ENCODE data around the gene AGBL3.

Gene AGBL3

DNA sequence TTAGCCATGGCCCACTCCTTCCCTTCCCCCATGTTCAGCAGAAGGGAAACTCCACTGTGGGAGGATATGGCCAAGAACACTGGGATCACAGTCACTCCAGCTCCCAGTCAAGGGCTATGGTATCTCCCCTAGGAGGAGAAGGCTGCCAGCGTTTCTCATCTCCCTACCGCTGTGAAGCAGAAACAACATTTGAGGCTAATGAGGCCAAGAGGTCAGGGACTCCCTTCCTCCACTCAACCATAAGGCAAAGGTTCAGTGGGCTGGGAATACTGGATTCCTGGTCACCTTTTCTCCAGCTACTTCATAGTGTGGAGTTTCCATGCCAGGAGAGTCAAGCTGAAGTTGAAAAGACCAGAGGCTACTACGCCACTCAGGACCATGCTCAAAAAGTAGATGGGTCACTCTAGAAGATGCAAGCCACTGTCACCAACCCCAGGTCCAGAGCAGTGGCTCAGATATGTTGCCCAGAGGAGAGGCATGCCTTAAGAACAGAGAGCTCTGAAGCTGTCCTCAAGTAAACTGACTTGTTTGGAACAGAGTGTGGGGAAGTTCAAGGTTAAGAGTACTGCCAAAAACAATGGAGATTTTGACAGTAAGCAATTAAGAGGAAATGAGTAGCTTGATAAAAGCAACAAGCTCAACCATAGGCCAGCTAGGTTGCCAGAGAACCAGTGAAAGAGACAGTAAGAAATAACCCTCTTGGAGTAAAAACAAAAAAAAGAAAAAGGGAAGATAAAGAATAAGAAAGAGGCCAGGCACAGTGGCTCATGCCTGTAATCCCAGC is 157.8 kb downstream of the AGBL3 start:
- no peak for DNase-seq (ENCODE audit: low read depth in 1 of 2, low spot score in 1 of 2)

DNA sequence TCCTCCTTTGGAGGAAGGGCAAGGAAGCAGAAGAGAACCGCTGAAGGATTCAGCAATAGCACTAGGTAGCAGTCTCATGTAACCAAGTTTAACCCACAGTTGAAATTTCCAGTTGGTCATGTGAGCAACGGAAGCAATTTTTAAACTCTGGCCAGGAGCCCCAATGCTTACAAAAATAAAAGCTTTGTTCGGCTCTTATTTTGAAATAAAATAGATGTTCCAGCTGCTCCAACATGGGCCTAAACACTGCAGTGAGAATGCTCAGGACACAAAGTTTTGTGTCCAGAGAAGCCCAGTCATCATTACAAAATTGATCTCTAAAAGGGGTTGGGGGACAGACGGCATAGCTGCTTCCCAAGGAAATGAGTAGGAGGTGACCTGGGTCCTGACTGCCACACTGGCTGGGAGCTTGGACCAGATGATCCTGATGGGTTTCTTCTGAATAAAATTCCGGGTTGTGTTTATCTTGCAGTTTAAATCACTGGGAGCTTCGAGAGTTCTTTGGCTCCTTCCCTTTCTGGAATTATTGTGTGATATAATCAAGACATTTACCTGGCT is 161.1 kb downstream of the AGBL3 start:
- no peak for DNase-seq (ENCODE audit: low read depth in 1 of 2, low spot score in 1 of 2)

DNA sequence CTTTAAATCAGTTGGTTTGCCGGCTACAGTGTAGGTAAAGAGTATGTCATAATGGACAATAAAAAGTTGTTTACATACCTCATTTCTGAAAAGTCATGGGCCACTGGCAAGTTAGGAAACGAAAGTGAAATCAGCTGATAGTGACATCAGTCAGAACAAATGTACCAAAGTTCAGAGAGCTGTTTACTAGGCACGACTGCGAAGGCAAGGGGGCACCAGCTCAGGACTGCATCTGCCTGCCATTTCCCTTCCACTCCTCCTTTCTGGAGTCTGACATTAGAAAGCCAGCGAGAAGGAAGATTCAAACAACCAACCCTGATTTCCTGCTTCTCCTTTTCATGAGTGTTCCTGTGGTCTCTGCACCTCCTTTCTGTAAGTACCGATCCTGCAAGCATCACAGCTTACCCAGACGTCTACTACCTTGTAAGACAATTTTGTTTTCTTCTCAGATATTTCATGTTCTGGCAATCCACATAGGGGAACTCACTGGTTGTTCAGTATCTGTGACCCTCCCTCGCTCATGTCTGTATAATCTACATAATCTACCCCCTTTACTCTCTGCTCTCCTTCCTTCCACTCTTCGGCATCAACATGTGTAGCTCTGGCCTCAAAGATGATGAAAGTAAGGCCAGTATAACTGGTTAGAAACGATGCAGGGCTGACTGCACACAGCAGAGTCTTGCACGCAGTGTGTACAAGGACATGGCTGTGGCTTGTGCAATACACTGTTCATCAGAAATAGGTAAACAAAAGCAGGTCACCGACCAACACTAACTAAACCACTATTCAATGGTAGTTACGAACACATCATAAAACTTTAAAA is 161.8 kb downstream of the AGBL3 start, which contains the start of gene TMEM140:
TSS of gene TMEM140 (plus strand) at position 174 of the 823 bp plus-strand sequence. CDS start 16,370 bp downstream, outside the sequence.
- DNase-seq (ENCODE audit: low read depth in 1 of 2, low spot score in 1 of 2), result peak in 1 of 2 donors; percentile 65

DNA sequence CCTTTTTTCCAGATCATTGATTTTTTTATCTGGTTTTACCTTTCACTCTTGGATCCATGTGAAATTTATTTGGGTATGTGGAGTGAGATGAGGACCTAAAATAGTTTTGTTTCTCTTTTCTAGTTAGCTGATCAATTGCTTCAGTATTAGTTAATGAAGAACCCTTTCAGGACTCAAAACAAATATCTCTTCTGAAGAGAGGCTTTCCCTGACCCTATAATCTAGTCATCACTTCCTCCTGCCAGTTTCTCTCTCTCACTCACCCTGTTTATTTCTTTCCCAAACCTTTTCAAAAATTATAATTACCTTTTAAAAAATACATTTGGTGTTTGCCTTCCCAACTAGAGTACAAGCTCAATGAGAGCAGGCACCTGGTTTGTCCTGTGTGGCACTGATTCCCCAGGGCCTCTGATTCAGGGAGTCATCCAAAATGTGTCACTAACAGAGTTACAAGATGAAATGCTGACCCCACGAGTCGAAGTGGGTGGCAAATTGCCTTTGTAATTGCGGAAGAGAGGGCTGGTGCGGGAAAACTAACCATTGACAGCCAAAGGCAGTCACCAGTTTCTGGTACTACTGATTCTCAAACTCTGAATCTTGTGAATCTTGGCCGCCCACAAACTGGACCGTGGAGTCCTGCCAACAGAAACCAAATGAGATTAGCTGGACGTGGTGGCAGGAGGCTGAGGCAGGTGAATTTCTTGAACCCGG is 163.9 kb downstream of the AGBL3 start:
- DNase-seq (ENCODE audit: low read depth in 1 of 2, low spot score in 1 of 2), result no peak

DNA sequence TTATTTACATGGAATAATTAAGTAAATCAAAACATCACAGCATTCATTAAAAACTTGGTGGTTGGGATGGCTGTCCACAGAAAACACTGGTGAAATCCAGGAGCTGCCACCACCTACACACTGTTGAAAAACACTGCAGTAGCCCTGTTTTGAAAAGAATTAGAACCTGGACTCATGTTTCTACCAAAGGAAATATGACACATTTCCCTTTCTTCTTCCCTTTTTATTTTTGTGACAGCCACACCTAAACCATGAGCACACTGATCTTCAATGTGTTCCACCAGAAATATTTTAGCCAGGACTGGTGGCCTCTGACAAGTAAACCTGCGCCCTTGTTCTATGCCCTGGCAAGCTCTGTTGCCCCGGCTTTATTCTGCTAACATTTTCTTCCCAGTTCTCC is 164.8 kb downstream of the AGBL3 start:
- DNase-seq (ENCODE audit: low read depth in 1 of 2, low spot score in 1 of 2), result no peak

DNA sequence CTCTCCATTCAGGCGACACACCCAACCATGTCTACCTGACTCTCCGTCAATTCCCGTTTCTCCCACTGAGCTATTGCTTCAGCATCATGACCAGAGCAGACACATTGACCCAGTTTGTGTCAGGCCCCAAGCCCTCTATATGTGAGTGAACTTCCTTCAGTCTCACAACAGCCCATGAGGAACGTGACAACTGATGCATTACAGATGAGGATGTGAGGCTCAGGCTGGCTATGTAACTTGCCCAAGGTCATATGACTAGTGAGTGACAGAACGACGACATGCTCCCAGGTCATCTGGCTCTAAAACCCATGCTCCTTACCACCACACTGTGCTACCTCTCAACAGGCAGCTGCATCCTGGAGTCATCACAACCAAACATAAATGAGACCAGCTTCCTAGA is 165.2 kb downstream of the AGBL3 start:
- DNase-seq (ENCODE audit: low read depth in 1 of 2, low spot score in 1 of 2), result no peak

DNA sequence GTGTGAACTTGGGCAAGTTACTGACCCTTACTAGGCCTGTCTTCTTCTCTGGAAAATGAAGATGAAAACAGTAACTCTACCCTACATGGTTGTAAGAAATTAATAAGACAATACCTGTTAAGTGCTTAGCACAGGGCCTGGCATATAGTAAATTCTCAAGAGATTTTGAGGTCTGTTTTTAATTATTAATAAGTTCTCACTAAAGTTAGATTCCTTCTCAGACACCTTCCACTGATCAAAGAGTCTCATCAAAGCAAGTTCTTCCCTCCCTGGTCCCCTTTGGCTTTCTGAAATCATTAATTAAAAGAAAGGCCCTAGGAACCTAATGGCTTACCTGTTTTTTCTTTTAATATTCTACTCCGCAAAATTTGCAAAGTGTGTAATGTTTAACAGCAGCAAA is 166.1 kb downstream of the AGBL3 start:
- DNase-seq (ENCODE audit: low read depth in 1 of 2, low spot score in 1 of 2), result no peak

DNA sequence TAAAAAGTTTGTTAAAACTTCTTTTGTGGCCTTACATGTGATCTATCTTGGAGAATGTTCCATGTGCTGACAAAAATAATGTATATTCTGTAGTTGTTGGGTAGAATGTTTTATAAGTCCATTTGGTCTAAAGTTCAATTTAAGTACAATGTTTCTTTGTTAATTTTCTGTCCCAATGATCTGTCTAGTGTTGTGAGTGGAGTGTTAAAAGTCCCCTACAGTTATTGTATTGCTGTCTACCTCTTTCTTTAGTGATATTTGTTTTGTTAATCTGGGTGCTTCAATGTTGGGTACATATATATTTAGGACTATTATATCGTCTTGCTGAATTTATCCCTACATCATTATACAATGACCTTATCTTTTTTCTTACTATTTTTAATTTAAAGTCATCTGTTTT is 168.4 kb downstream of the AGBL3 start:
- DNase-seq (ENCODE audit: low read depth in 1 of 2, low spot score in 1 of 2), result no peak

DNA sequence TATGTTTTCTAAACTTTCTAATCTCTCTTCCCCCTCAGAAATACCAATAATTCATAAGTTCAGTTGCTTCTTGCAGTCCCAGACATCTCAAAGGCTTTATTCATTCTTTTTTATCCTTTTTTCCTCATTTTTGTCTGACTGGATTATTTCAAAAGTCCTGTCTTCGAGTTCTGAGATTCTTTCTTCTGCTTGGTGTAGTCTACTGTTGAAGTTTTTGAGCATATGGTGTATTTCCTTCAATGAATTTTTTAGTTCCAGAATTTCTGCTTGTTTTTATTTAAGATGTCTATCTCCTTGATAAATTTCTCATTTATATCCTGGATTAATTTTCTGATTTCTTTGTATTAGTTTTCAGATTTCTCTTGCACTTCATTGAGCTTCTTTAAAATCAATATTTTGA is 170.0 kb downstream of the AGBL3 start:
- no peak for DNase-seq (ENCODE audit: low read depth in 1 of 2, low spot score in 1 of 2)

DNA sequence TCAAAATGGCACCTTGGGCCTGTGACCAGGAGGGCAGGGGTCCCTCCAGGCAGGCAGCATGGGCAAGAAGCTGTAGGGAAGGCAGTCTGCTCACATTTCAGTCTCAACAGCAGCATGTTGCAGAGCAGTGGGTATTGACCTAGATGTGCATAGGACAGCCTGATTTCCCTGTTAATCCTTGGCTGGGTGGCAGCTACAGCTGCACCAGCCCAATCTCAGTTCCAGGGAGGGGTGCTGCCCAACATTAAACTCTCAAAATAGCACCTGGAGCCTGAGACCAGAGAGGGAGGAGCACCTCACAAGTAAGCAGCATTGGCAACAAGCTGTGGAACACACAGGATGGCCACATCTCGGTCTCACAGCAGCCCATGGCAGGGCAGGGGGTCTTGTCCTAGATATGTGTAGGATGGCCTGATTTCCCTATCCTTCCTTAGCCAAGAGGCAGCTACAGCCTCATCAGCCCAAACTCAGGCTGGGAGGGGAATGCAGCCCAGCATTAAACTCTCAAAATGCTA is 171.9 kb downstream of the AGBL3 start:
- no peak for DNase-seq (ENCODE audit: low read depth in 1 of 2, low spot score in 1 of 2)

DNA sequence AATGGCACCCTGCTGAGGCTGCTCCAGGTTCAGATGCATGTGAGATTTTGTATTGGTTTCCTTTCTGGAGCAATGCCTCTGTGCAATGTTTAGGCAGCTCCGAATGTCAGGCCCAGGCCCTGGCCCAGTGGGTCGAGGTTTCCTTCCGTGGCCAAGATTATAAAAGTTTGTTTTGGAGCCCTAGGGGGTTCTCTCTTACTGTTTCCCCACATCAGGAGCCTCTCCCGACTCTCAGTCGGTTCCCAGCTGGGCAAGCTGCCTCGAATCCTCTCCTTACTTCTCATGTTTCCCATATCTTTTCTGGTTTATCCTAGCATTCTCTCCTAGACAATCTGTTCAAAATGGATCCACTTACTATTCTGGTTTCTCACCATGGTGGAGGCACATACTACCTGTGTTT is 172.6 kb downstream of the AGBL3 start:
- no peak for DNase-seq (ENCODE audit: low read depth in 1 of 2, low spot score in 1 of 2)

DNA sequence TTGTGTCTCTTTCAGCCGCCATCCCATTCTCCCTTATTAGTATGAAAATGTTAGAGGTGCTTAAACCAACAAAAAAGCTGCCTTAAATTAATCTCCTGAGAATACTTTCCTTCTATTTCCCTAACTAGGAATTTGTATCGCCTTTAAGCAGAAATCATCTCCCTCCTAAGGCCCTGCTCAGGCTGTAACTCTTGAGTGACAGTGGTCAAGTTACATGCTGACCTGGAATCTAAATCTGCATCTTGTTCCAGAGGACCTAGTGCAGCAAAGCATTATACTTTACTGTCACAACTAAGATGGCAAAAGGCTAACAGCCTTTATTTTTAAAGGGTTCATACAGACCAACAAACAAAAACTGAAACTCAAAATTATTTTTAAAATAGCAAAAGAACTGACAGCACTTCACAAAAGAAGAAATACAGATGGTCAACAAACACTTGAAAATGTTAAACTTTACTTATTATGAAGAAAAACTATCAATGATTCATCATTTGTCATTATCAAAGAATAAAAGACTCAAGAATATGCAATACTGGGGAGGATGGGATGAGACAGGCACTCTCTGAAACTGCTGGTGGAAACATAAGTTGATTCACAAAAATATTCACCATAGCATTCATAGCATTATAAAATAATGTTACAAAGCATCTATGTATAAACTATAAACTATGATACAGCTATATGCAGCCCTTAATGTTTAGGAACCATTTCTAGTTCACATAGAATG is 173.2 kb downstream of the AGBL3 start:
- DNase-seq (ENCODE audit: low read depth in 1 of 2, low spot score in 1 of 2), result no peak

DNA sequence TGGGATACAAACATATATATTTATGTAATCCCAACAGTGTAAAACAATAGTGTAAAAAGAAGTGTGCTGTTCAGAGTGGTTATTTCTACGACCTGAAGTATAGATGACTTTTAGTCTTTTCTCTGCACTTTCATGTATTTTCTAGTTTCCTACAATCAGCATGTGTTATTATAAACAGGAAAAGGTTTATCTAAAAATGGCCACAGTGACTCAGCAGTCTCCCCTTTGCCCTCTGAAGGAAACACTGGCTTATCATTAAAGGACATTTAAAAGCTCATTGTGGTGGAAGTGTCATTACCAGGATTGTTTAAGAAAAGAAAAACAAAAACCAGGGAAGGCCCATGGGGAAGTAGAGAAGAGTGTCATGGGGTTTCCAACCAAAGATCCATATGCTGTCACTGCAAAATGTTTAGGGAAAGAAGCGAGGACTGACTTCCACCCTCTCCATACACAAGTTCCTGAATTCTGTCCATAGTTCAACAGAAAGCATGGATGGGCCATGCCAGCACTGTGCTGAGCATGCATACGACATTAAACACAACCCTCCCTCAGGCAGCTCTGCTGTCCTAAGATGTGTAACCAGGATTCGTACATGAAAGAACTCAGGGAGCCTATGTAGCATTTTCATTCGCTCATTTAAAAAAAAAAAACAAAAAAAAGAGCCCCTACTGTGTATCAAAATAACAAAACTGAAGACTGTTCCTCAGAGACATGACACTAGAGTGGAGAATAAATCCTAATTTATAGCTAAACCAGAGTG is 174.0 kb downstream of the AGBL3 start:
- DNase-seq (ENCODE audit: low read depth in 1 of 2, low spot score in 1 of 2), result no peak

DNA sequence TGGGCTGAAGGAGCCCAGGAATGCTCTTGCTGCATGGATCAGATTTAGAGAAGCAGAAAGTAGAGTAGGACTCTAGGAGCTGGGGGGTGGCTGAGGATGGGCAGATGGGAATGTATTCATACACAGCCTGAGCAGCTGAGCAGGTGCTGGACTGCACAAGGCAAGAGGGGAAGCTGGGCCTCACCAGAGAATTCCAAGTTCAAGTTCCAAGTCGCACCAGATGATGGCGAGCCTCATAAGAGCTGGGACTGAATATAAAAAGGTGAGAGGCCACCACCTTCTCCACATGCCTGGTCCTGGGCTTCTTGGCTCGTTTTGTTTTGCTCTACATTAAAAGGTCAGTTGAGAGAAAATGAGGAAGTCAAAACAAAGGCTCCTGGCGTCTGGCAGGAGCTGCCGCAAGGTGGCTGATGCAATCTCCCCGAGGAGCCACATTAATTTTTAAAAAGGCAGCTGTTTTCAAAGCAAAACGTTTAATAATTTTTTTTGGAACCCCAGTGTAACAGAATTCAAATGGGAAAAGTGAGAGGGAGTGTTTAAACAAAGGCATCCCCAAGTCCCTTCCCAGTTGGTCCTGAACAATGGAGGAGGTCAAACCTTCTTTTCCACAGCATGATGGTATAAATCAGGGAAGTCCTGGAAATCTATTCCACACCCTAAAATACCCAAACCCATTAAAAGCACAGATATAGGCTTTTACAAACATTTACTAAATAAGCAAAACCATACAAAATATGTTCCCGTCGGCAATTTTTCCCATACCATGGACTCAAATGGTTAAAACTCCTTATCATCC is 174.7 kb downstream of the AGBL3 start:
- DNase-seq (ENCODE audit: low read depth in 1 of 2, low spot score in 1 of 2), result no peak

DNA sequence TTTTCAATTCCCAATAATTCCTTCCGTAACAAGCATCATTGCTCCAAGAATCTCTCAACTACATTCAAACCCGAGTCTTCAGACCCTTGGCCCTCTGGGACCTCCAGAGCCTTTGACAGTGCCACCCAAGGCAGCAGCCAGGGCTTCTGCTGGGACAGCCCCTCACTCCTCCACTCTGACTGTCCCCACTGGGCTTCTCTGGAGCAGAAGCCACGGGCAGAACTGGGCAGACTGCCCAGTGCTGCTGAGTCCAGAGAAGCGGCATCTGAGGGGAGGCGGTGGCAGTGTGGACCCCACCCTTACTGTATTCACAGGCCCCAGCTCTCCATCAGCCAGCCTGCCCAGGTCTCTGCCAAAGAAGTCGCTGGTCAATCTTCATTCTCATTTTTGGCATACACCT is 175.4 kb downstream of the AGBL3 start:
- no peak for DNase-seq (ENCODE audit: low read depth in 1 of 2, low spot score in 1 of 2)

DNA sequence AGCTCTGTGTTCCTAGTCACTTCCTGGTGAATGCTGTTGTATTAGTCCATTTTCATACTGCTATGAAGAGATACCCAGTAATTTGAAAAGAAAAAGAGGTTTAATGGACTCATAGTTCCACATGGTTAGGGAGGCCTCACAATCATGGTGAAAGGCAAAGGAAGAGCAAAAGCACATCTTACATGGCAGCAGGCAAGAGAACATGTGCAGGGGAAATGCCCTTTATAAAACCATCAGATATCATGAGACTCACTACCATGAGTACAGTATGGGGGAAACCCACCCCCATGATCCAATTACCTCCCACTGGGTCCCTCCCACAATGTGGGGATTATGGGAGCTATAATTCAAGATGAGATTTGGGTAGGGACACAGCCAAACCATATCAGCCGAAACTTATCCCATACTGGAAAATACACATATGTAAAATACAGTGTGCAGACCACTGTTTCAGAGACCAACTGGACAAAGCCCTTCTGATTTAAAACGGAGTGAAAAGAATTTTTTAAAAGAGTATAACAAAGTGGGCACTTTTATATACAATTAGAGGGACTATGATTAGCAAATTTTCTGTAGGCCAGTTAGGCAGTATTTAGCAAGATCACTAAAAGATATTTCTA is 176.2 kb downstream of the AGBL3 start:
- no peak for DNase-seq (ENCODE audit: low read depth in 1 of 2, low spot score in 1 of 2)

DNA sequence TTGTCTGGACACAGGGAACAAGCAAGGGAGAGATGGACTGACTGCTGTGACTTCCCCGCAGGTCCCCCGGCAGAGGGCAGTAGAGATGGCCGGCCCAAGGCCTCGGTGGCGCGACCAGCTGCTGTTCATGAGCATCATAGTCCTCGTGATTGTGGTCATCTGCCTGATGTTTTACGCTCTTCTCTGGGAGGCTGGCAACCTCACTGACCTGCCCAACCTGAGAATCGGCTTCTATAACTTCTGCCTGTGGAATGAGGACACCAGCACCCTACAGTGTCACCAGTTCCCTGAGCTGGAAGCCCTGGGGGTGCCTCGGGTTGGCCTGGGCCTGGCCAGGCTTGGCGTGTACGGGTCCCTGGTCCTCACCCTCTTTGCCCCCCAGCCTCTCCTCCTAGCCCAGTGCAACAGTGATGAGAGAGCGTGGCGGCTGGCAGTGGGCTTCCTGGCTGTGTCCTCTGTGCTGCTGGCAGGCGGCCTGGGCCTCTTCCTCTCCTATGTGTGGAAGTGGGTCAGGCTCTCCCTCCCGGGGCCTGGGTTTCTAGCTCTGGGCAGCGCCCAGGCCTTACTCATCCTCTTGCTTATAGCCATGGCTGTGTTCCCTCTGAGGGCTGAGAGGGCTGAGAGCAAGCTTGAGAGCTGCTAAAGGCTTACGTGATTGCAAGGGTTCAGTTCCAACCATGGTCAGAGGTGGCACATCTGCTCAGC is 178.2 kb downstream of the AGBL3 start:
- DNase-seq (ENCODE audit: low read depth in 1 of 2, low spot score in 1 of 2), result no peak

DNA sequence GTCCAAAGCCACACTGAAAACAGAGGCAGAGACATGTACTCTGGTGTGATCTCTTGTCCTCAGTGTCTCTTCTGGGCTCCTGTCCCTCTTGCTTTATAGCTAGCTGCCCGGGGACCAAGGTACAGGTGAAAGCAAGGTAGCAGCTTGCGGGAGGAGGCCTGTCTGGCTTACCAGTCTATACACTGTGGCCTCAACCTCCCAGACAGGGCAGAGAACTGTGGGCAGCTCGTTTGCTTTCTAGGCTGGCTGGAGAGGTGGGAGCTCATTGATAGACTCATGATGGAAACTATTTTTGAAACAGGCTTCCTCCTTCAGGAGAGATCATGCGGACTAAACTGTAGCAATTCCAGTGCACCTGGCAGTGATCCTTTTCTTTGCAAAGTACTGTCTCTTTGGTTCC is 179.6 kb downstream of the AGBL3 start:
- DNase-seq (ENCODE audit: low read depth in 1 of 2, low spot score in 1 of 2), result no peak

All from activated CD4-positive, alpha-beta T cell treated with anti-CD3 and anti-CD28 coated beads, Interleukin-2, amount 50 U/mL, for 24 hours (primary cell).